Measurements from ENCODE around the gene RSPH1. TPM values are rescaled to one million over a fixed set of nuclear protein-coding genes. Genes with fewer than 3 reads are reported as not detected.

The RSPH1 gene
- total and polyA plus RNA-seq, 2 of the 8 experiments (the other 6 are each of a cell fraction or from before 2014, with no cell fraction given): 0.24 TPM; not detected in 1

- TF ChIP-seq CHD7 (IDR thresholded peaks at IDR 0.05; ENCODE audit: insufficient replicate concordance, low read length): no peak
- TF ChIP-seq MAFK (IDR thresholded peaks at IDR 0.05; ENCODE audit: low read depth, low read length): no peak
- no peak for TF ChIP-seq SIRT6 (IDR thresholded peaks at IDR 0.05; ENCODE audit: low read length)
- no peak for TF ChIP-seq BACH1 (IDR thresholded peaks at IDR 0.05; ENCODE audit: low read length)
- TF ChIP-seq BCL11A (IDR thresholded peaks at IDR 0.05; ENCODE audit: low read depth in 2 of 2, low read length in 2 of 2): no peak
- TF ChIP-seq, protein P1, sequence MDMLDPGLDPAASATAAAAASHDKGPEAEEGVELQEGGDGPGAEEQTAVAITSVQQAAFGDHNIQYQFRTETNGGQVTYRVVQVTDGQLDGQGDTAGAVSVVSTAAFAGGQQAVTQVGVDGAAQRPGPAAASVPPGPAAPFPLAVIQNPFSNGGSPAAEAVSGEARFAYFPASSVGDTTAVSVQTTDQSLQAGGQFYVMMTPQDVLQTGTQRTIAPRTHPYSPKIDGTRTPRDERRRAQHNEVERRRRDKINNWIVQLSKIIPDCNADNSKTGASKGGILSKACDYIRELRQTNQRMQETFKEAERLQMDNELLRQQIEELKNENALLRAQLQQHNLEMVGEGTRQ (IDR thresholded peaks at IDR 0.05; ENCODE audit: low read length): no peak
- no peak for TF ChIP-seq CBX8 (IDR thresholded peaks at IDR 0.05; ENCODE audit: borderline replicate concordance, low read depth, low read length)
- TF ChIP-seq CREB1 (IDR thresholded peaks at IDR 0.05): no peak
Measured at GRCh38 chr21:42424914-42425541, 71.0 kb downstream of the RSPH1 start (continued).

Measured in H1 (cell line).